GM12801 (cell line): ENCODE results near the gene ROM1.

Source experiments
- TF ChIP-seq, protein P1 (sequence below): IDR thresholded peaks from one replicate; pipeline ENCODE4 v1.5.1; 2011; ENCODE audit warnings: control low read depth; ENCODE audit not compliant: insufficient read length; ENCODE audit errors: extremely low read depth

Gene ROM1

DNA sequence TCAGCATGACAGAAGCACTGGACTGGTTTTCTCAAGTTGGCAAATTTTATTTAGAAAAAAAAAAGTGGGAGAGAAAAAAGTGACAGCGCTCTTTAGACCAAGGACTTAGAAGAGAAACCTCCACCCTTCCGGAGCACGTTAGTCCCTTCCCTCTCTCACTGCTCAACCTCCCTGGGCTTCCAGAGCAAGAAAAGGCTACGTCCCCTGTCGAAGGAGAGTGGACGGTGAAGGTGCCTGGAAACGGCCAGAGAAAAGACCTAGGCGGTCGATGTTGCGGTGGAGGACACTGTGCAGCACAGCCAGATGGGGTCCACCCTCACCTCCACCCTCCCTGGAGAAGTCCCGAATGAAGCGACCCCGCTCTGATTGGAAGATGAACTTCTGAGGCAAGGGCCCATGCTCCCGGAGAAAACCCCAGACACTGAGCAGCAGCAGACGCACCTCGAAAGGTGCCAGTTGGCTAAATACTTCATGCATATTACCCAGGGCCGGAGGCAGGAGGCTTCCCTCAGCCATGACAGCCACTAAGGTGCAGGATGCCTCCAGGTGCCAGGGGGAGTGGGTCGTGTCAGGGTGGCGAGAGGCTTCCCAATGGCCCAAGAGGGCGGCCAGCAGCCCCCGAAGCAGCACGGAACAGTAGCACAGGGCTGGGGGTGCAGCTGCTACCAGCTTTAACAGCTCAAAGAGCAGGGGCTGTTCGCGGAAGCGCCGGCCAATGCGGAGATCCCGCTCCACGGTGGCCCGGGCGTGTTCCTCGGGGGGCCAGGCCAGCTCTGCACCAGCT is 34.0 kb downstream of the ROM1 start:
- TF ChIP-seq, protein P1, sequence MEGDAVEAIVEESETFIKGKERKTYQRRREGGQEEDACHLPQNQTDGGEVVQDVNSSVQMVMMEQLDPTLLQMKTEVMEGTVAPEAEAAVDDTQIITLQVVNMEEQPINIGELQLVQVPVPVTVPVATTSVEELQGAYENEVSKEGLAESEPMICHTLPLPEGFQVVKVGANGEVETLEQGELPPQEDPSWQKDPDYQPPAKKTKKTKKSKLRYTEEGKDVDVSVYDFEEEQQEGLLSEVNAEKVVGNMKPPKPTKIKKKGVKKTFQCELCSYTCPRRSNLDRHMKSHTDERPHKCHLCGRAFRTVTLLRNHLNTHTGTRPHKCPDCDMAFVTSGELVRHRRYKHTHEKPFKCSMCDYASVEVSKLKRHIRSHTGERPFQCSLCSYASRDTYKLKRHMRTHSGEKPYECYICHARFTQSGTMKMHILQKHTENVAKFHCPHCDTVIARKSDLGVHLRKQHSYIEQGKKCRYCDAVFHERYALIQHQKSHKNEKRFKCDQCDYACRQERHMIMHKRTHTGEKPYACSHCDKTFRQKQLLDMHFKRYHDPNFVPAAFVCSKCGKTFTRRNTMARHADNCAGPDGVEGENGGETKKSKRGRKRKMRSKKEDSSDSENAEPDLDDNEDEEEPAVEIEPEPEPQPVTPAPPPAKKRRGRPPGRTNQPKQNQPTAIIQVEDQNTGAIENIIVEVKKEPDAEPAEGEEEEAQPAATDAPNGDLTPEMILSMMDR, result no peak

DNA sequence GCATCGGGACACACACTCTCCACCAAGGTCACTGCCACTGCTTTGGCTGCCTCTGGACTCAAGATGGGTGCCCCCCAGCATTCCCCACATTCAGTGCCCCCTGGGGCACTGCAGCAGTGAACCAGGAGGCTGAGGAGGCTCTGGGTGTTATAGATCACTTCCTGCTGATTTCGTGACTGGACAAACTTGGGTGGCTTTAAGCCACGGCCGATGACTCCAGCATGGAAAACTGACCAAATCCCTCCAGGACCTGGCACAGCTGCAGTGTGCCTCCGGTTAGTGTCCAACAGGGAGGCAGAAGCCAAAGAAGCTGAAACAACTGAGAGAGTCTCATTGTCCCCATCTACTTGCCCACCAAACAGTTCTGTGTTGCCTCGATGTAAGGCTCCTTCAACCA is 34.5 kb downstream of the ROM1 start:
- TF ChIP-seq, protein P1, result no peak

DNA sequence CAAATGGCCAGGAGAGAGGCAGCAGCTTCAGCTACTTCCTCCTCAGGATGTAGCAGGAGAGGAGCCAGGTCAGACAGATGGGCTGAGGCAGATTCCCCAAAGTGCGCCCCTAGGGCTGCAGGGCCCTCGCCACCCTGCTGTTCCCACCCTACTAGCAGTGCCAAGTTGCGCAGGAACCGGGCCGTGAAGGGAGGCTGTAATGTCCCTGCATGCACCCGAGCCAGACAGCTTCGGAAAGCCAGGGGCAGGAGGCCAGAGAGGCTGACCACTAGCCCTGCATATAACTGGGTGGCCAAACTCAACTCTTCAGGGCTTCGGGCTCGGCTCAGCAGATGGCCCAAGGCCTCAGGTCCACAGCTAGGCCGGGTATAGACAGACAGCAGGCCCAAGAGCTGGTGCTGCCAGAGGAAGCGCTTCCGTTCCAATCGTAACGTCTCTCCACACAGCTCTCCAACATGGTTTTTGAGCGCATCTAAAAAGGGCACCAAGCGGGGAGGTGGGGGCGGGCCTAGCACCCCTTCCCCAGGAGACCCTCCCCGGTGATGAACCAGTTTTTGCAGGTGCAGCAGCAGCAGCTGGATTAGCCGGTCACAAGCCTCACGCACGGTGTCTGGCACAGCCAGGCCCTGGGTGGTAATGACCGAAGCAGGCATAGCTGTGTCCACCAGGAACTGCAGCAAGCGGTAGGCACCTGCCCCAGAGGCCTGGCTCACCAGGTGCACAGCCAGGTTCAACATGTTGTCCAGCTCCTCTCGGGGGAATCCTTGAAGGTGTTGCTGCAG is 35.3 kb downstream of the ROM1 start:
- TF ChIP-seq, protein P1, result no peak

DNA sequence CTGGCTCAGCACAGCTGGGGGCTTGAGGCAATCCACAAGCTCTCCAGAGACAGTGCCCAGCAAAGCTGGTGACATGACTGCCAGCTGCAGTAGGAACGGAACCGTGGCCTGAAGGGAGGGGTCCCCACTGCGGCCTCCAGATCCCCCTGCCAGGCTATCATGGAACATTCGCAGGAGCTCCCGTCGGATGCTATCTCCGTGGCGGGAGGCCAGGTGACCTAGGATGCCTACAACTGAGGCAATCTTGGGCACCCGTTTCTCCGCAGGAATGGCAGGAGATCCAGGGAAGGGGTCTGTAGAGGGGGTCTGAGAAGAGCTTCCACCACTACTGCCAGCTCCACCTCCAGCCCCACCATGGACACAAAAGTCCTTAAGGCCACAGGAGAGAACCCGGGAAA is 35.9 kb downstream of the ROM1 start:
- TF ChIP-seq, protein P1, result no peak

DNA sequence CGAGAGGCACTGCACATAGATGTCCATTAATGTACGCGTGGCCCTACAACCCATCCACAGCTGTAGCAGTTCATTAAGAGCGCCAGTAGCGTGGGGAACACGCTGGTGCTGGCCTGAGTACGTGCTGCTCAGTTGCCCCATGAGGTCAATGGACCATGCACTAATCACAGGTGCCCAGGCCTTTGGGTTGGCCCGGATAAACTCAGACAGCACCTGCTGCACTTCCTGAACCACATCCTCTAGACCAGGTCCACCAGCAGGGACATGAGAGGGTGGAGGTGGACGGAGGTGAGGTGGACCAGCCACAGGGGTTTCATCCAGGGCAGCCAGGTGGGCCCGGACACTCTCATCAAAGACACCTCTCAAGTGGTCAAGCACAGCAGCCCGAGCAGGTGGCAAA is 36.4 kb downstream of the ROM1 start:
- TF ChIP-seq, protein P1, result no peak

DNA sequence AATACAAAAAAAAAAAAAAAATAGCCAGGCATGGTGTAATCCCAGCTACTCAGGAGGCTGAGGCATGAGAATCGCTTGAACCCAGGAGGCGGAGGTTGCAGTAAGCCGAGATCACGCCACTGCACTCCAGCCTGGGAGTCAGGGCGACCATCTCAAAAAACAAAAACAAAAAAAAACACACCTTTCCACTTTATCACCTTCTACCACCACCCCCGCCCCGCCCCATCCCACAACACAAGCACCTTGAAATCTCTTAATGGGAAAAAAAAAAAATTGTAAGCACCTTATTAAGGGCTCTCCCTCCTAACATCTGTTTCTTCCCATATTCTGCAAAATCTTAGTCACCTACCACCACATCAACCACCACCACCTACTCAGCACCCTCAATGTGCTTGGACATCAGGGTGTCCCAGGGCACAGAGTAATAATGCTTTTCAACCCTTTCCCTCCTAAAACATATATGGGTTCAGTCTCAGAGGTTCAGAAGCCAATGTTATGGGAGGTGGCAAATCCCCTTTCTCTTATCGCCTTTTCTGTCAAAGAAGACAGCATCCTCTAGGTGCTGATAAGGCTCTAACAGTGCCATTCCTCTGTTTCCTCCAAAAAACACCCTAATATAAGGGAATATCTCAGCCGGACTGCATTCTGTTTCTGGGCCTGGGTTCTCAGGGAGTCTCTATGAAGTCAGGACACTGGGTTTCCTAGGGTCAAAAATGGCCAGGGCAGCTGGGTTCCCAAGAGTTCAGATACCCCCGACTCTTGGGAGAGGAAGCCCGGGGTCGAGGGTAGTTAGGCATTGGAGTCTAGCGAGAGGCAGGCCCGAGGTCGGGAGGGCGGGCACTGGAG is 39.3 kb downstream of the ROM1 start:
- TF ChIP-seq, protein P1, result no peak

DNA sequence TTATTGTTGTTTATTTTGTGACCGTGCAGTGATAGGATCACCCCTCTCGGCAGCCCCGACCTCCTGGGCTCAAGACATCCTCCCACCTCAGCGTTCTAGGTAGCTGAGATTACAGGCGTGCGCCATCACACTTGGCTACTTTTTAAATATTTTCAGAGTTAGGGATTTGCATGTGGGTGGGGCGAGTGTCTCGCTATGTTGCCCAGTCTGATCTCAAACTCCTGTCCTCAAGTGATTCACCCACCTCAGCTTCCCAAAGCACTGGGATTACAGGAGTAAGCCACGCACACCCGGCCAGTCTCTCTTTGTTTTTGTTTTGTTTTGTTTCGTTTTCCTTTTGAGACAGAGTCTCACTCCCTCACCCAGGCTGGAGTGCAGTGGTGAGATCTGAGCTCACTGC is 41.2 kb downstream of the ROM1 start:
- TF ChIP-seq, protein P1, result no peak
